HG02623 (cell line): ENCODE results near the gene KANK4.

ENCODE experiments used
- ATAC-seq: cut with Tn5 transposase; IDR thresholded peaks from one replicate; pipeline ENCODE4 v1.9.1; 2021; ENCODE audit warnings: moderate library complexity; ENCODE audit not compliant: unreplicated experiment

Gene KANK4

GRCh38 chr1:62213075-62213914 lies 105.9 kb downstream of the KANK4 start:
- no peak for ATAC-seq

DNA sequence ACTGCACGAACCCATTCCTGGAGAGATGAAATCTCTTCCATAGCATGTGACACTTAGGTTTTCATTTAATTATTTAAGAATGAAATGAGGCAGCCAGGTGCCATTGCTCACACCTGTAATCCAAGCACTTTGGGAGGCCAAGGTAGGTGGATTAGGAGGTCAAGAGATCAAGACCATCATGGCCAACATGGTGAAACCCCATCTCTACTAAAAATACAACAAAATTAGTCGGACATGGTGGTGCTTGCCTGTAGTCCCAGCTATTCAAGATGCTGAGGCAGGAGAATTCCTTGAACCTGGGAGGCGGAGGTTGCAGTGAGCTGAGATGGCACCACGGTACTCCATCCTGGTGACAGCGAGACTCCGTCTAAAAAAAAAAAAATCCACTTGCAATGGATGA lies 106.8 kb downstream of the KANK4 start:
- ATAC-seq: no peak

GRCh38 chr1:62210960-62211359 lies 108.3 kb downstream of the KANK4 start:
- ATAC-seq: no peak

DNA sequence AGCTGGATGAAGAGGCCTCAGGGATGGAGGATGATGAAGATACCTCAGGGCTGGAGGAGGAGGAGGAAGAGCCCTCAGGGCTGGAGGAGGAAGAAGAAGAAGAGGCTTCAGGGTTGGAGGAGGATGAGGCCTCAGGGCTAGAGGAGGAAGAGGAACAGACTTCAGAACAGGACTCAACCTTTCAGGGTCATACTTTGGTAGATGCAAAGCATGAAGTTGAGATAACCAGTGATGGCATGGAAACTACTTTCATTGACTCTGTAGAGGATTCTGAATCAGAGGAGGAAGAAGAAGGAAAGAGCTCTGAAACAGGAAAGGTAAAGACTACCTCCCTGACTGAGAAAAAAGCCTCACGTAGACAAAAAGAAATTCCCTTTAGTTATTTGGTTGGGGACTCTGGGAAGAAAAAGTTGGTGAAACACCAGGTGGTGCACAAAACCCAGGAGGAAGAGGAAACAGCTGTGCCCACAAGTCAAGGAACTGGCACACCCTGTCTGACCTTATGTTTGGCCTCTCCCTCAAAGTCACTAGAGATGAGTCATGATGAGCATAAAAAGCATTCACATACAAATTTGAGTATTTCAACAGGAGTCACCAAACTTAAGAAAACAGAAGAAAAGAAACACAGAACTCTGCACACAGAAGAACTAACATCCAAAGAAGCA lies 109.2 kb downstream of the KANK4 start:
- no peak for ATAC-seq

- no peak for ATAC-seq
Measured at GRCh38 chr1:62208970-62209369, 110.3 kb downstream of the KANK4 start.

- no peak for ATAC-seq
Measured at GRCh38 chr1:62208087-62208486, 111.1 kb downstream of the KANK4 start.

DNA sequence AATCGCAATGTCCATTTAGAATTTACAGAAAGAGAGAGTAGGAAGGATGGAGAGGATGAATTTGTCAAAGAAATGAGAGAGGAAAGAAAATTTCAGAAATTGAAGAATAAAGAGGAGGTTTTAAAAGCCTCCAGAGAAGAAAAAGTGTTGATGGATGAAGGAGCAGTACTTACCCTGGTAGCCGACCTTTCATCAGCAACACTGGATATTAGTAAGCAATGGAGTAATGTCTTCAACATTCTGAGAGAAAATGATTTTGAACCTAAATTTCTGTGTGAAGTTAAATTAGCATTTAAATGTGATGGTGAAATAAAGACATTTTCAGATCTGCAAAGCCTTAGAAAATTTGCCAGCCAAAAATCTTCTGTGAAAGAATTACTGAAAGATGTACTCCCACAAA lies 112.0 kb downstream of the KANK4 start:
- ATAC-seq: no peak

- ATAC-seq: no peak
Measured at GRCh38 chr1:62198781-62199125, 120.5 kb downstream of the KANK4 start.

GRCh38 chr1:62198069-62198780 lies 121.0 kb downstream of the KANK4 start:
- ATAC-seq: no peak

- no peak for ATAC-seq
Measured at GRCh38 chr1:62196086-62196690, 123.0 kb downstream of the KANK4 start.

GRCh38 chr1:62194651-62195544 lies 124.3 kb downstream of the KANK4 start, which contains the start of gene L1TD1:
L1TD1 (plus strand) TSS chr1:62194849; CDS start chr1:62206629, 11,780 bp downstream.
- no peak for ATAC-seq

GRCh38 chr1:62188111-62188510 lies 131.1 kb downstream of the KANK4 start:
- ATAC-seq: no peak

DNA sequence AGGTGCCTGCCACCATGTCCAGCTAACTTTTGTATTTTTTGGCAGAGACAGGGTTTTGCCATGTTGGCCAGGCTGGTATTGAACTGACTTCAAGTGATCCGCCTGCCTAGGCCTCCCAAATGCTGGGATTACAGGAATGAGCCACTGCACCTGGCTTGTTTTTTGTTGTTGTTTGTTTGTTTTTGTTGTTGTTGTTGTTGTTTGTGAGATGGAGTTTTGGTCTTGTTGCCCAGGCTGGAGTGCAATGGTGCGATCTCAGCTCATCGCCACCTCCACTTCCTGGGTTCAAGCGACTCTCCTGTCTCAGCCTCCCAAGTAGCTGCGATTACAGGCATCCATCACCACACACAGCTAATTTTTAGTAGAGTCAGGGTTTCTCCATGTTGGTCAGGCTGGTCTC lies 131.7 kb downstream of the KANK4 start:
- ATAC-seq: no peak
